ENCODE results near the gene CST5.

The CST5 gene

GRCh38 chr20:23869520-23869919, 10.0 kb downstream of the CST5 start:
- no peak for TF ChIP-seq OSR1 (CRISPR knock-in tag; IDR thresholded peaks at IDR 0.05)
- TF ChIP-seq BACH2 (CRISPR knock-in tag; IDR thresholded peaks at IDR 0.05; ENCODE audit: borderline replicate concordance): no peak
- no peak for TF ChIP-seq ZC3H10 (CRISPR knock-in tag; IDR thresholded peaks at IDR 0.05)
- TF ChIP-seq POU6F1 (CRISPR knock-in tag; IDR thresholded peaks at IDR 0.05; ENCODE audit: borderline replicate concordance, low read depth): no peak
- no peak for TF ChIP-seq PATZ1 (CRISPR knock-in tag; IDR thresholded peaks at IDR 0.05; ENCODE audit: borderline replicate concordance)
- no peak for TF ChIP-seq ISL1 (CRISPR knock-in tag; IDR thresholded peaks at IDR 0.05)
- TF ChIP-seq CSDC2 (CRISPR knock-in tag; IDR thresholded peaks at IDR 0.05): no peak
- no peak for TF ChIP-seq RARB (CRISPR knock-in tag; IDR thresholded peaks at IDR 0.05)
- no peak for TF ChIP-seq ZNF70 (CRISPR knock-in tag; IDR thresholded peaks at IDR 0.05)
- TF ChIP-seq ZNF8 (CRISPR knock-in tag; IDR thresholded peaks at IDR 0.05): no peak
- no peak for TF ChIP-seq PPARA (CRISPR knock-in tag; IDR thresholded peaks at IDR 0.05; ENCODE audit: borderline replicate concordance)
- TF ChIP-seq ARNTL (CRISPR knock-in tag; IDR thresholded peaks at IDR 0.05; ENCODE audit: borderline replicate concordance, low read depth): no peak
- no peak for TF ChIP-seq ZFP3 (CRISPR knock-in tag; IDR thresholded peaks at IDR 0.05)
- no peak for ATAC-seq

- ATAC-seq: no peak
- TF ChIP-seq CSRNP3 (CRISPR knock-in tag; IDR thresholded peaks at IDR 0.05): no peak
- TF ChIP-seq ZNF70 (CRISPR knock-in tag; IDR thresholded peaks at IDR 0.05): no peak
- no peak for TF ChIP-seq ZNF565 (CRISPR knock-in tag; conservative IDR thresholded peaks at IDR 0.05; ENCODE audit: low read depth)
- TF ChIP-seq GLIS3 (CRISPR knock-in tag; IDR thresholded peaks at IDR 0.05): no peak
- no peak for TF ChIP-seq CSDC2 (CRISPR knock-in tag; IDR thresholded peaks at IDR 0.05)
- no peak for TF ChIP-seq CREB5 (CRISPR knock-in tag; IDR thresholded peaks at IDR 0.05; ENCODE audit: low read depth)
- TF ChIP-seq TOX (CRISPR knock-in tag; IDR thresholded peaks at IDR 0.05; ENCODE audit: borderline replicate concordance): no peak
- TF ChIP-seq POU6F1 (CRISPR knock-in tag; IDR thresholded peaks at IDR 0.05; ENCODE audit: borderline replicate concordance, low read depth): no peak
- no peak for TF ChIP-seq TSHZ2 (CRISPR knock-in tag; IDR thresholded peaks at IDR 0.05)
- TF ChIP-seq PATZ1 (CRISPR knock-in tag; IDR thresholded peaks at IDR 0.05; ENCODE audit: borderline replicate concordance): no peak
Measured at GRCh38 chr20:23868321-23868720, 11.2 kb downstream of the CST5 start.

Data from SK-N-SH treated with all-trans-retinoic acid at 6 μM for 48 hours (cell line).